ENCODE measurements around the gene SSBP4.

DNA sequence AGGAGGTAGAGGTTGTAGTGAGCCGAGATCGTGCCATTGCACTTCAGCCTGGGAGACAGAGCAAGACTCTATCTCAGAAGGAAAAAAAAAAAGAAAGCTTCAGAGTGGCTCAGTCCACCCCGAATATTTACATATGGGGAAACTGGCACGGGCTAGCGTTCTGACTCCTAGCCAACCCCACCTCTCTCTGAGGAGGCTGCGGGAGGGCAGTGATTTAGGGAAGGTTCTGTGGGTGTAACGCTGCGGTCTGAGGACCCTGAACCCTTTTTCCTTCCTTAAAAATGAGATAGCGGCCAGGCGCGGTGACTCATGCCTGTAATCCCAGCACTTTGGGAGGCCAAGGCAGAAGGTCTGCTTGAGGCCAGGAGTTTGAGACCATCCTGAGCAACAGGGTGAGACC lies 26.8 kb upstream of the SSBP4 start:
- no peak for TF ChIP-seq EP300 (IDR thresholded peaks at IDR 0.05)
- TF ChIP-seq, protein P1, sequence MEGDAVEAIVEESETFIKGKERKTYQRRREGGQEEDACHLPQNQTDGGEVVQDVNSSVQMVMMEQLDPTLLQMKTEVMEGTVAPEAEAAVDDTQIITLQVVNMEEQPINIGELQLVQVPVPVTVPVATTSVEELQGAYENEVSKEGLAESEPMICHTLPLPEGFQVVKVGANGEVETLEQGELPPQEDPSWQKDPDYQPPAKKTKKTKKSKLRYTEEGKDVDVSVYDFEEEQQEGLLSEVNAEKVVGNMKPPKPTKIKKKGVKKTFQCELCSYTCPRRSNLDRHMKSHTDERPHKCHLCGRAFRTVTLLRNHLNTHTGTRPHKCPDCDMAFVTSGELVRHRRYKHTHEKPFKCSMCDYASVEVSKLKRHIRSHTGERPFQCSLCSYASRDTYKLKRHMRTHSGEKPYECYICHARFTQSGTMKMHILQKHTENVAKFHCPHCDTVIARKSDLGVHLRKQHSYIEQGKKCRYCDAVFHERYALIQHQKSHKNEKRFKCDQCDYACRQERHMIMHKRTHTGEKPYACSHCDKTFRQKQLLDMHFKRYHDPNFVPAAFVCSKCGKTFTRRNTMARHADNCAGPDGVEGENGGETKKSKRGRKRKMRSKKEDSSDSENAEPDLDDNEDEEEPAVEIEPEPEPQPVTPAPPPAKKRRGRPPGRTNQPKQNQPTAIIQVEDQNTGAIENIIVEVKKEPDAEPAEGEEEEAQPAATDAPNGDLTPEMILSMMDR (IDR thresholded peaks at IDR 0.05) = no peak
- TF ChIP-seq POLR2A (IDR thresholded peaks at IDR 0.05) = no peak

Measured in suprapubic skin (tissue), 3 donors.